Measurements from ENCODE around the gene EIF1AY. TPM values are rescaled to one million over a fixed set of nuclear protein-coding genes. Genes with fewer than 3 reads are reported as not detected.

EIF1AY gene
- total and polyA plus RNA-seq, 2 of the 13 experiments (the other 11 are each of a cell fraction or from before 2014, with no cell fraction given), result 20.9 to 53.2 TPM

DNA sequence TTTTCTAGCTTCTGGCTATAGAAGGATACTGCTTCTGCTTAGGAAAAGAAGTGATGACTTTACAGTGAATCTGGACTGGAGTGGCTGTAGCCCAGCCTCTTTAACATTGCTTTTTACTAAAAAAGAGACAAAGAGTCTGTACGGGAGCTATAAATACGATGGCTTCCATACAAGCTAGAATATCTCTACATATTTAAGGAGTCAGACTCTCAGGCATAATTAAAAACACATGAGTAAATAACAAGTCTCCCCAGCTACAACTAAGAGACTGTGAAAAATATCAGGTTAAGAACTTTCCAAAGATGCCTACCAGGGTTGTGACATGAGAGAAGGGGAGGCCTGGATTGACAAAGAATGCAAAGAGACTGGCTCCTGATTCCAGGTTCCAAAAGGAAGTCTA lies 19.8 kb upstream of the EIF1AY start:
- Histone ChIP-seq H3K4me3 (replicated peaks in 1 of 3; ENCODE audit: insufficient read depth in 1 of 3, low read depth in 2 of 3, low read length in 3 of 3) (no peak overlapping the region), H3K27ac (ENCODE audit: extremely low read length, insufficient read depth, low read length) (no peak overlapping the region), H3K36me3 (replicated peaks in 1 of 2; ENCODE audit: control insufficient read depth in 1 of 2, insufficient read depth in 2 of 2, low read length in 2 of 2) (no peaks in the 10 kb centered on the region), H3K4me1 (ENCODE audit: insufficient read depth, low read length) (no peaks in the 10 kb centered on the region), H3K27me3 (ENCODE audit: control insufficient read depth in 1 of 2, insufficient read depth in 2 of 2, low read length in 2 of 2) (no peaks in the 10 kb centered on the region), H3K9ac (ENCODE audit: insufficient read depth, low read depth, low read length) (no peak overlapping the region), H3K79me2 (ENCODE audit: insufficient read depth, low read length) (no peaks in the 10 kb centered on the region), H3K9me3 (ENCODE audit: low read length) (no peaks in the 10 kb centered on the region), H2AFZ (ENCODE audit: low read length) (no peak overlapping the region), H4K20me1 (ENCODE audit: insufficient read depth, low read length) (no peaks in the 10 kb centered on the region), H3K4me2 (ENCODE audit: low read depth, low read length) (no peak overlapping the region)
- TF ChIP-seq, protein P1, sequence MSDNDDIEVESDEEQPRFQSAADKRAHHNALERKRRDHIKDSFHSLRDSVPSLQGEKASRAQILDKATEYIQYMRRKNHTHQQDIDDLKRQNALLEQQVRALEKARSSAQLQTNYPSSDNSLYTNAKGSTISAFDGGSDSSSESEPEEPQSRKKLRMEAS (IDR thresholded peaks at IDR 0.05), result no peak
- no peak for TF ChIP-seq ZMYM2 (CRISPR knock-in tag; IDR thresholded peaks at IDR 0.05)
- no peak for TF ChIP-seq NCOA5 (CRISPR knock-in tag; IDR thresholded peaks at IDR 0.05)
- TF ChIP-seq ZNF724P (CRISPR knock-in tag; IDR thresholded peaks at IDR 0.05; ENCODE audit: borderline replicate concordance), result no peak
- no peak for TF ChIP-seq DNMT3B (CRISPR knock-in tag; conservative IDR thresholded peaks at IDR 0.05)
- TF ChIP-seq HHEX (CRISPR knock-in tag; IDR thresholded peaks at IDR 0.05), result no peak
- no peak for TF ChIP-seq ZNF235 (CRISPR knock-in tag; IDR thresholded peaks at IDR 0.05; ENCODE audit: borderline replicate concordance)
- no peak for TF ChIP-seq PAF1 (CRISPR knock-in tag; IDR thresholded peaks at IDR 0.05)
- FAIRE-seq (no peak), ATAC-seq (no peak), DNase-seq (ENCODE audit: low spot score) (no peak)
- in situ Hi-C loops (cut with HindIII; ENCODE audit: extremely low pct_ligation_motif_present, low pct_unique_long_range_greater_than_20kb), result no loop called here
- BruUV-seq (replicated peaks), result no TSS peak
- WGBS (ENCODE audit: low lambda C conversion rate), result 71% methylated on average over 2 of the region's 2 CpGs
- intact Hi-C loops (cut with micrococcal nuclease; ENCODE audit: unreplicated experiment), result no loop called here
- ChIA-PET CTCF (ENCODE audit: low intra/inter-chr PET ratio, low total read pairs) (no interaction called here), POLR2A (no interaction called here)

DNA sequence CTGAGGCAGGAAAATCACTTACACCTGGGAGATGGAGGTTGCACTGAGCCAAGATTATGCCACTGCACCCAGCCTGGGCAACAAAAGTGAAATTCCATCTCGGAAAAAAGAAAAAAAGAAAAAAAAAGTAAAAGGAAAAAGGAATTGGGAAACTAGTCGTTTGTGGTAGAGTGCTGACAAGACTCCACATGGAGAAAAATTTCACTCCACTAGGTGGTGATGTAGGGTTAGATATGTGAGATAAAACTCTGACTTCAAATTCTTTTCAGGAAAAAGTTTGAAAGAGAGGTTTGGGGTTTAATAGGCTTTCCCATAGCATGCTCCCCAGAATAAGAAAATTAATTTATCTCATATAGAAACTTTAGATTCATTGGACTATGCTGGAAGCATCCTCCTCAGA lies 16.9 kb upstream of the EIF1AY start:
- Histone ChIP-seq H3K27ac (ENCODE audit: extremely low read length, insufficient read depth, low read length) (no peak overlapping the region), H3K27me3 (ENCODE audit: control insufficient read depth in 1 of 2, insufficient read depth in 2 of 2, low read length in 2 of 2) (no peaks in the 10 kb centered on the region), H3K9me3 (ENCODE audit: low read length) (no peaks in the 10 kb centered on the region), H3K4me3 (replicated peaks in 1 of 3; ENCODE audit: insufficient read depth in 1 of 3, low read depth in 2 of 3, low read length in 3 of 3) (no peak overlapping the region), H3K4me1 (ENCODE audit: insufficient read depth, low read length) (no peaks in the 10 kb centered on the region), H3K9ac (ENCODE audit: insufficient read depth, low read depth, low read length) (no peak overlapping the region), H3K36me3 (replicated peaks in 1 of 2; ENCODE audit: control insufficient read depth in 1 of 2, insufficient read depth in 2 of 2, low read length in 2 of 2) (no peaks in the 10 kb centered on the region), H4K20me1 (ENCODE audit: insufficient read depth, low read length) (no peaks in the 10 kb centered on the region), H3K4me2 (ENCODE audit: low read depth, low read length) (no peak overlapping the region), H3K79me2 (ENCODE audit: insufficient read depth, low read length) (no peaks in the 10 kb centered on the region), H2AFZ (ENCODE audit: low read length) (no peak overlapping the region)
- 0% methylated on average over 2 of the region's 2 CpGs for WGBS (ENCODE audit: low lambda C conversion rate)
- no TSS peak for BruUV-seq (replicated peaks)
- no peak for TF ChIP-seq ZNF891 (CRISPR knock-in tag; IDR thresholded peaks at IDR 0.05)
- TF ChIP-seq, protein P2, sequence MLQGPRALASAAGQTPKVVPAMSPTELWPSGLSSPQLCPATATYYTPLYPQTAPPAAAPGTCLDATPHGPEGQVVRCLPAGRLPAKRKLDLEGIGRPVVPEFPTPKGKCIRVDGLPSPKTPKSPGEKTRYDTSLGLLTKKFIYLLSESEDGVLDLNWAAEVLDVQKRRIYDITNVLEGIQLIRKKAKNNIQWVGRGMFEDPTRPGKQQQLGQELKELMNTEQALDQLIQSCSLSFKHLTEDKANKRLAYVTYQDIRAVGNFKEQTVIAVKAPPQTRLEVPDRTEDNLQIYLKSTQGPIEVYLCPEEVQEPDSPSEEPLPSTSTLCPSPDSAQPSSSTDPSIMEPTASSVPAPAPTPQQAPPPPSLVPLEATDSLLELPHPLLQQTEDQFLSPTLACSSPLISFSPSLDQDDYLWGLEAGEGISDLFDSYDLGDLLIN (CRISPR knock-in tag; IDR thresholded peaks at IDR 0.05; ENCODE audit: borderline replicate concordance), result no peak
- TF ChIP-seq STAG1 (CRISPR knock-in tag; IDR thresholded peaks at IDR 0.05), result peak; percentile 50
- TF ChIP-seq, protein P3, sequence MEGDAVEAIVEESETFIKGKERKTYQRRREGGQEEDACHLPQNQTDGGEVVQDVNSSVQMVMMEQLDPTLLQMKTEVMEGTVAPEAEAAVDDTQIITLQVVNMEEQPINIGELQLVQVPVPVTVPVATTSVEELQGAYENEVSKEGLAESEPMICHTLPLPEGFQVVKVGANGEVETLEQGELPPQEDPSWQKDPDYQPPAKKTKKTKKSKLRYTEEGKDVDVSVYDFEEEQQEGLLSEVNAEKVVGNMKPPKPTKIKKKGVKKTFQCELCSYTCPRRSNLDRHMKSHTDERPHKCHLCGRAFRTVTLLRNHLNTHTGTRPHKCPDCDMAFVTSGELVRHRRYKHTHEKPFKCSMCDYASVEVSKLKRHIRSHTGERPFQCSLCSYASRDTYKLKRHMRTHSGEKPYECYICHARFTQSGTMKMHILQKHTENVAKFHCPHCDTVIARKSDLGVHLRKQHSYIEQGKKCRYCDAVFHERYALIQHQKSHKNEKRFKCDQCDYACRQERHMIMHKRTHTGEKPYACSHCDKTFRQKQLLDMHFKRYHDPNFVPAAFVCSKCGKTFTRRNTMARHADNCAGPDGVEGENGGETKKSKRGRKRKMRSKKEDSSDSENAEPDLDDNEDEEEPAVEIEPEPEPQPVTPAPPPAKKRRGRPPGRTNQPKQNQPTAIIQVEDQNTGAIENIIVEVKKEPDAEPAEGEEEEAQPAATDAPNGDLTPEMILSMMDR (CRISPR knock-in tag; IDR thresholded peaks at IDR 0.05), result peak; percentile 33
- TF ChIP-seq, protein P4, sequence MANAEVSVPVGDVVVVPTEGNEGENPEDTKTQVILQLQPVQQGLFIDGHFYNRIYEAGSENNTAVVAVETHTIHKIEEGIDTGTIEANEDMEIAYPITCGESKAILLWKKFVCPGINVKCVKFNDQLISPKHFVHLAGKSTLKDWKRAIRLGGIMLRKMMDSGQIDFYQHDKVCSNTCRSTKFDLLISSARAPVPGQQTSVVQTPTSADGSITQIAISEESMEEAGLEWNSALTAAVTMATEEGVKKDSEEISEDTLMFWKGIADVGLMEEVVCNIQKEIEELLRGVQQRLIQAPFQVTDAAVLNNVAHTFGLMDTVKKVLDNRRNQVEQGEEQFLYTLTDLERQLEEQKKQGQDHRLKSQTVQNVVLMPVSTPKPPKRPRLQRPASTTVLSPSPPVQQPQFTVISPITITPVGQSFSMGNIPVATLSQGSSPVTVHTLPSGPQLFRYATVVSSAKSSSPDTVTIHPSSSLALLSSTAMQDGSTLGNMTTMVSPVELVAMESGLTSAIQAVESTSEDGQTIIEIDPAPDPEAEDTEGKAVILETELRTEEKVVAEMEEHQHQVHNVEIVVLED (CRISPR knock-in tag; IDR thresholded peaks at IDR 0.05; ENCODE audit: borderline replicate concordance), result no peak
- TF ChIP-seq, protein P5, sequence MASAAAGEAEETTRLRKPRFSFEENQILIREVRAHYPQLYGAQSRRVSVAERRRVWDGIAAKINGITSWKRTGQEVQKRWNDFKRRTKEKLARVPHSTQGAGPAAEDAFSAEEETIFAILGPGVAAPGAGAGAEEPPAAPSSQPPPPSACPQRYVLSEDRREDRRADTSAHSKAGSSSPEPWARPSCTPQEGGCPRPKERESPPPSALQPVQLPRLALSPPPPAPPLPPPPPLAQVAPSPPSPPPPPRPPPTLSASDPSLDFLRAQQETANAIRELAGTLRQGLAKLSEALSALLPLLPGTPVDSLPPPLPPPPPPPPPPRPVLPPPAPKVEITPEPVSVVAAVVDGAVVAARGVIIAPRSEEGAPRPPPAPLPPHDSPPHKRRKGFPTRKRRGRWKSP (CRISPR knock-in tag; IDR thresholded peaks at IDR 0.05), result no peak
- CTCF ChIA-PET (ENCODE audit: low intra/inter-chr PET ratio, low total read pairs), result no interaction called here
- 0 out of 3 replicates have a peak, but pooled peaks have one; percentile 31 for ATAC-seq
- peak; percentile 49 for FAIRE-seq
- POLR2A ChIA-PET, result interaction anchor here (1.6 kb wide), 1 partner anchor 17 kb away, joined by 3 read pairs; the partner anchor contains the start of gene EIF1AY
- in situ Hi-C loops (cut with HindIII; ENCODE audit: extremely low pct_ligation_motif_present, low pct_unique_long_range_greater_than_20kb) (no loop called here), intact Hi-C loops (cut with micrococcal nuclease; ENCODE audit: unreplicated experiment) (loop anchor here (2.0 kb wide), 1 partner anchor 182 kb away; no protein-coding TSS in a partner anchor)
- DNase-seq (ENCODE audit: low spot score), result peak; percentile 24

Data from HepG2 (cell line).